ENCODE results near the gene C12orf43.

Gene C12orf43

GRCh38 chr12:120978296-120979219 lies 37.7 kb downstream of the C12orf43 start, which contains the start of gene HNF1A:
Gene HNF1A (plus strand): TSS chr12:120978543. CDS start chr12:120978769, 226 bp downstream.
- no peaks in the 10 kb centered on the region for H3K4me1 ChIP-seq (ENCODE audit: low read length)
- H4K20me1 ChIP-seq (ENCODE audit: insufficient read depth, low read length): no peaks in the 10 kb centered on the region
- no peaks in the 10 kb centered on the region for H3K36me3 ChIP-seq (replicated peaks; ENCODE audit: insufficient read depth, low read length)
- no peak within 1 kb of the TSS for H3K4me2 ChIP-seq (ENCODE audit: low read depth, low read length)
- TF ChIP-seq EZH2 (optimal IDR thresholded peaks at IDR 0.05; ENCODE audit: low read depth, low read length): no peak
- H2AFZ ChIP-seq (ENCODE audit: low read length): no peak within 1 kb of the TSS
- H3K27me3 ChIP-seq (replicated peaks; ENCODE audit: insufficient read depth, low read length): no peaks in the 10 kb centered on the region
- H3K9ac ChIP-seq (ENCODE audit: low read length): no peak within 1 kb of the TSS
- no peaks in the 10 kb centered on the region for H3K79me2 ChIP-seq (ENCODE audit: low read length)
- no peak for DNase-seq
- no peak within 1 kb of the TSS for H3K4me3 ChIP-seq (ENCODE audit: low read length)
- H3K27ac ChIP-seq (ENCODE audit: low read length): no peak within 1 kb of the TSS
- H3K9me3 ChIP-seq (replicated peaks; ENCODE audit: insufficient read depth, low read length): no peaks in the 10 kb centered on the region
- no peaks in the 10 kb centered on the region for H3K9me2 ChIP-seq (replicated peaks; ENCODE audit: insufficient read depth, low read length)
- H3F3A ChIP-seq (ENCODE audit: insufficient read depth, low read length): no peaks in the 10 kb centered on the region

- no peaks in the 10 kb centered on the region for H3K79me2 ChIP-seq (ENCODE audit: low read length)
- no peaks in the 10 kb centered on the region for H3K36me3 ChIP-seq (replicated peaks; ENCODE audit: insufficient read depth, low read length)
- no peak for DNase-seq
- no peaks in the 10 kb centered on the region for H3K9me2 ChIP-seq (replicated peaks; ENCODE audit: insufficient read depth, low read length)
- no peak overlapping the region for H2AFZ ChIP-seq (ENCODE audit: low read length)
- no peak overlapping the region for H3K9ac ChIP-seq (ENCODE audit: low read length)
- no peak overlapping the region for H3K4me2 ChIP-seq (ENCODE audit: low read depth, low read length)
- no peaks in the 10 kb centered on the region for H3K4me1 ChIP-seq (ENCODE audit: low read length)
- TF ChIP-seq EZH2phosphoT487 (IDR thresholded peaks at IDR 0.05; ENCODE audit: low read length) (no peak), EZH2 (optimal IDR thresholded peaks at IDR 0.05; ENCODE audit: low read depth, low read length) (no peak), CTCF (IDR thresholded peaks at IDR 0.05; ENCODE audit: low read length) (no peak)
- no peaks in the 10 kb centered on the region for H3K9me3 ChIP-seq (replicated peaks; ENCODE audit: insufficient read depth, low read length)
- no peak overlapping the region for H3K27ac ChIP-seq (ENCODE audit: low read length)
- no peaks in the 10 kb centered on the region for H3F3A ChIP-seq (ENCODE audit: insufficient read depth, low read length)
- no peaks in the 10 kb centered on the region for H4K20me1 ChIP-seq (ENCODE audit: insufficient read depth, low read length)
- no peak overlapping the region for H3K4me3 ChIP-seq (ENCODE audit: low read length)
- no peaks in the 10 kb centered on the region for H3K27me3 ChIP-seq (replicated peaks; ENCODE audit: insufficient read depth, low read length)
Measured at GRCh38 chr12:120977531-120978295, 38.6 kb downstream of the C12orf43 start.

GRCh38 chr12:120972870-120973543 lies 43.3 kb downstream of the C12orf43 start:
- H3K9ac ChIP-seq (ENCODE audit: low read length): no peak overlapping the region

More at GRCh38 chr12:120972870-120973543, 43.3 kb downstream of the C12orf43 start:
- H3F3A ChIP-seq (ENCODE audit: insufficient read depth, low read length): no peaks in the 10 kb centered on the region
- H3K79me2 ChIP-seq (ENCODE audit: low read length): no peaks in the 10 kb centered on the region
- H2AFZ ChIP-seq (ENCODE audit: low read length): no peak overlapping the region
- H4K20me1 ChIP-seq (ENCODE audit: insufficient read depth, low read length): no peaks in the 10 kb centered on the region
- H3K9me2 ChIP-seq (replicated peaks; ENCODE audit: insufficient read depth, low read length): no peaks in the 10 kb centered on the region
- no peaks in the 10 kb centered on the region for H3K9me3 ChIP-seq (replicated peaks; ENCODE audit: insufficient read depth, low read length)
- H3K4me1 ChIP-seq (ENCODE audit: low read length): no peaks in the 10 kb centered on the region
- no peaks in the 10 kb centered on the region for H3K27me3 ChIP-seq (replicated peaks; ENCODE audit: insufficient read depth, low read length)
- DNase-seq: no peak
- H3K4me3 ChIP-seq (ENCODE audit: low read length): no peak overlapping the region
- H3K36me3 ChIP-seq (replicated peaks; ENCODE audit: insufficient read depth, low read length): no peaks in the 10 kb centered on the region
- no peak overlapping the region for H3K4me2 ChIP-seq (ENCODE audit: low read depth, low read length)
- no peak for TF ChIP-seq EZH2phosphoT487 (IDR thresholded peaks at IDR 0.05; ENCODE audit: low read length)
- no peak for TF ChIP-seq EZH2 (optimal IDR thresholded peaks at IDR 0.05; ENCODE audit: low read depth, low read length)
- no peak for TF ChIP-seq CTCF (IDR thresholded peaks at IDR 0.05; ENCODE audit: low read length)
- no peak overlapping the region for H3K27ac ChIP-seq (ENCODE audit: low read length)
